A549 (cell line): ENCODE results near the gene PKD2L1. TPM values are rescaled to one million over a fixed set of nuclear protein-coding genes. Genes with fewer than 3 reads are reported as not detected.
A peak's percentile ranks its signal among the peaks of the same experiment; 100 is the strongest.

Experiments
- ATAC-seq, 2 experiments: fragments of 200-7000 bp in 1 of 2; fragments of >200 bp in 1 of 2; cut with Nextera tagmentation in 1 of 2; cut with Tn5 transposase in 1 of 2; 3 replicates each; pipeline versions ENCODE4 v1.8.0 to v1.9.1; 2018 to 2020; ENCODE audit warnings: mild to moderate bottlenecking in 1 of 2, moderate library complexity in 1 of 2
- CTCF ChIA-PET: fragments of 300-600 bp; sonication (Branson Sonifier 250); formaldehyde crosslinking; extraction: SDS; loops from one replicate; lab custom pipeline; 2021; ENCODE audit warnings: antibody characterized with exemption, inconsistent platforms; lab: Yijun Ruan, JAX
- POLR2A ChIA-PET: fragments of 350-600 bp; formaldehyde crosslinking; extraction: SDS; loops from one replicate; lab custom pipeline; 2021; ENCODE audit warnings: antibody characterized with exemption, inconsistent platforms; lab: Yijun Ruan, JAX
- DNase-seq, 2 experiments: peaks; one replicate each; pipeline versions ENCODE4 v3.0.0 to v3.0.0-alpha.2; 2011 to 2016; ENCODE audit warnings: low read depth in 1 of 2, low spot score in 1 of 2
- FAIRE-seq: peaks from 2 replicates; lab custom pipeline; 2011; peaks lifted over from hg19 to GRCh38; lab: Jason Lieb, UNC
- H3K27ac ChIP-seq, 2 experiments: fragments of >200 bp; sonication (Bioruptor Twin); formaldehyde crosslinking; 3 replicates each; pipeline ENCODE4 v1.5.1; 2016 to 2017
- H3K4me1 ChIP-seq: fragments of >200 bp; sonication (Bioruptor Twin); formaldehyde crosslinking; 3 replicates; pipeline ENCODE4 v1.6.1; 2016
- H3K4me2 ChIP-seq: fragments of >200 bp; sonication (Bioruptor Twin); formaldehyde crosslinking; 3 replicates; pipeline ENCODE4 v1.6.1; 2016
- H3K4me3 ChIP-seq: fragments of >200 bp; sonication (Bioruptor Twin); formaldehyde crosslinking; 3 replicates; pipeline ENCODE4 v1.5.1; 2016
- H3K9me3 ChIP-seq: fragments of >200 bp; sonication (Bioruptor Twin); formaldehyde crosslinking; 3 replicates; pipeline ENCODE4 v1.6.1; 2016
- BHLHE40 ChIP-seq: IDR thresholded peaks from 2 replicates; pipeline ENCODE4 v1.6.1; 2012; ENCODE audit warnings: low read depth, low read length, inconsistent platforms
- CEBPB ChIP-seq, 2 experiments: fragments of >200 bp in 1 of 2; sonication (Bioruptor Twin) in 1 of 2; formaldehyde crosslinking in 1 of 2; IDR thresholded peaks; 2 replicates each; pipeline ENCODE4 v1.6.1; 2012 to 2016
- CHD4 ChIP-seq: fragments of 200-600 bp; sonication (generic); IDR thresholded peaks from 2 replicates; pipeline ENCODE4 v1.6.1; 2016; ENCODE audit warnings: antibody characterized with exemption, mild to moderate bottlenecking, borderline replicate concordance
- E2F6 ChIP-seq: IDR thresholded peaks from 2 replicates; pipeline ENCODE4 v1.6.1; 2012; ENCODE audit warnings: low read depth, borderline replicate concordance
- FOSB ChIP-seq: fragments of 250-450 bp; sonication (Bioruptor Pico); IDR thresholded peaks from 2 replicates; pipeline ENCODE4 v1.5.0; 2020; ENCODE audit warnings: mild to moderate bottlenecking, moderate library complexity
- FOSL2 ChIP-seq, 2 experiments: fragments of 450-650 bp in 1 of 2; fragments of >200 bp in 1 of 2; sonication (Bioruptor Twin) in 1 of 2; formaldehyde crosslinking; IDR thresholded peaks; 2 replicates each; pipeline versions ENCODE4 v1.5.0 to v1.6.1; 2016 to 2020; ENCODE audit warnings: mild to moderate bottlenecking in 1 of 2, moderate library complexity in 1 of 2
- GATA3 ChIP-seq: IDR thresholded peaks from 2 replicates; pipeline ENCODE4 v1.6.1; 2012; ENCODE audit warnings: borderline replicate concordance
- HOXB13 ChIP-seq: fragments of 250-450 bp; sonication (Bioruptor Pico); IDR thresholded peaks from 2 replicates; pipeline ENCODE4 v1.5.0; 2020; ENCODE audit warnings: low read depth, mild to moderate bottlenecking, moderate library complexity
- NR3C1 ChIP-seq: fragments of >200 bp; sonication (Bioruptor Twin); formaldehyde crosslinking; IDR thresholded peaks from 3 replicates; pipeline ENCODE4 v1.6.1; 2017
- PHF8 ChIP-seq: fragments of 200-600 bp; sonication (generic); IDR thresholded peaks from 2 replicates; pipeline ENCODE4 v1.6.1; 2016; ENCODE audit warnings: low read depth, mild to moderate bottlenecking, antibody characterized with exemption, moderate library complexity, borderline replicate concordance
- RFX5 ChIP-seq: fragments of 450-650 bp; IDR thresholded peaks from 2 replicates; pipeline ENCODE4 v1.7.1; 2014; ENCODE audit warnings: antibody characterized with exemption, mild to moderate bottlenecking, moderate library complexity
- SREBF2 ChIP-seq: fragments of 450-650 bp; IDR thresholded peaks from 2 replicates; pipeline ENCODE4 v1.6.1; 2014; ENCODE audit warnings: mild to moderate bottlenecking, moderate library complexity
- TFCP2L1 ChIP-seq: fragments of 250-450 bp; sonication (Bioruptor Pico); IDR thresholded peaks from 2 replicates; pipeline ENCODE4 v1.5.0; 2021; ENCODE audit warnings: mild to moderate bottlenecking
- ZFP36 ChIP-seq: fragments of 450-650 bp; IDR thresholded peaks from 2 replicates; pipeline ENCODE4 v1.6.1; 2014; ENCODE audit warnings: borderline replicate concordance; ENCODE audit not compliant: partially characterized antibody
- ZSCAN20 ChIP-seq: fragments of 250-450 bp; sonication (Bioruptor Pico); IDR thresholded peaks from 2 replicates; pipeline ENCODE4 v1.8.0; 2022; ENCODE audit warnings: mild to moderate bottlenecking, moderate library complexity
- WGBS: methylation state at CpG from one replicate; pipeline ENCODE4 v1.1.6; 2017; ENCODE audit errors: missing lambda C conversion rate; 5-methylcytosine and 5-hydroxymethylcytosine counted together
- polyA plus RNA-seq, 4 experiments: library from polyadenylated mRNA; depleted of rRNA in 3 of 4; stranded (reverse); fragments of >200 nt; fragmentation: RNase III in 1 of 4; extraction: RNeasy Plus Mini Kit Qiagen cat#74134 plus additional on column Dnase treatment in 1 of 4; gene quantifications; 2 replicates in 3 of 4; 3 replicates in 1 of 4; pipeline ENCODE4 v1.2.3, GENCODE V29; 2011 to 2017
- TF ChIP-seq, protein P1 (sequence below): fragments of 150-350 bp; IDR thresholded peaks from 2 replicates; pipeline ENCODE4 v1.6.1; 2014; ENCODE audit warnings: low read depth, mild to moderate bottlenecking, low read length

Gene PKD2L1
- polyA plus RNA-seq, 2 of the 4 experiments (the other 2 are of a cell fraction): 0.06 to 0.10 TPM

DNA sequence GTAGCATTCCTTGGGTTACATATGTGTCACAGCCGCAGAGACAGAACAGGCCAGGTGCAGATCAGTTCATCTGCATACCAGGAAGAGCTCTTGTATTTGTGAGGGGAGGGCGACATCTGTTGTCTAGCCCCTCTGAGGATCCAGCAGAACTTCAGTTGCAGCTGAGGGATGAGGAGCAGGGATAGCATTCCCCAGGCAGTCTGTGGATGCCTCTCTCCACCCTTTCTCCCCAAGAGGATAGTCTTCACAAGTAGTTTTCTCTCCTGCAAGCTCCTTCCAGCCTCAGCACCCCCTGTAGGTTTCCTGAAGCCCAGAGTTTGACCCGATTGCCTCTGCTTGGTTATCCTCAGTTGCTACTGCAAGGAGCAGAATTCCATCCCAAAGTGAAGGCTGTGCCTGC is 19.6 kb upstream of the PKD2L1 start:
- no peak for ATAC-seq
- Histone ChIP-seq H3K27ac (peak overlapping the region; percentile 99; a peak in 4 of 6 replicates), H3K9me3 (no peaks in the 10 kb centered on the region), H3K4me1 (peaks cover 68% of the 10 kb centered on the region), H3K4me2 (peak overlapping the region; percentile 88), H3K4me3 (peak overlapping the region; percentile 99)
- 76% methylated on average over 3 of the region's 3 CpGs for WGBS
- DNase-seq: no peak
- TF ChIP-seq ZFP36: no peak
- TF ChIP-seq CHD4: no peak
- TF ChIP-seq ZSCAN20 (CRISPR knock-in tag): no peak
- no peak for TF ChIP-seq PHF8
- no peak for TF ChIP-seq BHLHE40
- TF ChIP-seq E2F6: no peak
- no peak for TF ChIP-seq FOSL2 (IDR thresholded peaks at IDR 0.05)
- no peak for TF ChIP-seq FOSL2 (CRISPR knock-in tag; IDR thresholded peaks at IDR 0.05)
- TF ChIP-seq, protein P1, sequence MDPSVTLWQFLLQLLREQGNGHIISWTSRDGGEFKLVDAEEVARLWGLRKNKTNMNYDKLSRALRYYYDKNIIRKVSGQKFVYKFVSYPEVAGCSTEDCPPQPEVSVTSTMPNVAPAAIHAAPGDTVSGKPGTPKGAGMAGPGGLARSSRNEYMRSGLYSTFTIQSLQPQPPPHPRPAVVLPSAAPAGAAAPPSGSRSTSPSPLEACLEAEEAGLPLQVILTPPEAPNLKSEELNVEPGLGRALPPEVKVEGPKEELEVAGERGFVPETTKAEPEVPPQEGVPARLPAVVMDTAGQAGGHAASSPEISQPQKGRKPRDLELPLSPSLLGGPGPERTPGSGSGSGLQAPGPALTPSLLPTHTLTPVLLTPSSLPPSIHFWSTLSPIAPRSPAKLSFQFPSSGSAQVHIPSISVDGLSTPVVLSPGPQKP: no peak
- TF ChIP-seq SREBF2: no peak
- TF ChIP-seq HOXB13 (CRISPR knock-in tag): no peak
- ChIA-PET CTCF (interaction anchor here (0.9 to 28.5 kb wide), 10 partner anchors 9 to 529 kb away, joined by 3 to 534 read pairs (median 4); partner anchors contain the start of gene SEC31B), POLR2A (interaction anchor here (1.2 to 7.6 kb wide), 2 partner anchors 10 to 24 kb away, joined by 4 to 143 read pairs; no protein-coding TSS in a partner anchor)
- FAIRE-seq: no peak

- H3K4me2 ChIP-seq: peak overlapping the region; percentile 88
- TF ChIP-seq RFX5: no peak
- TF ChIP-seq BHLHE40: no peak
- no peak for TF ChIP-seq TFCP2L1 (CRISPR knock-in tag)
- TF ChIP-seq GATA3: no peak
- TF ChIP-seq FOSB (CRISPR knock-in tag): no peak
Observed at GRCh38 chr10:100349087-100349486, 19.1 kb upstream of the PKD2L1 start.

GRCh38 chr10:100348389-100348927 is 18.4 kb upstream of the PKD2L1 start:
- ATAC-seq (no peak), FAIRE-seq (no peak), DNase-seq (no peak)
- CTCF ChIA-PET: interaction anchor here (1.6 to 28.5 kb wide), 8 partner anchors 9 to 530 kb away, joined by 4 to 534 read pairs (median 14); partner anchors contain the start of gene SEC31B
- POLR2A ChIA-PET: interaction anchor here (2.9 to 7.6 kb wide), 2 partner anchors 22 to 26 kb away, joined by 47 to 143 read pairs; no protein-coding TSS in a partner anchor
- 50% methylated on average over 3 of the region's 3 CpGs for WGBS
- no peak for TF ChIP-seq NR3C1
- peak; percentile 25 to 32; a peak in 2 of 4 replicates for TF ChIP-seq CEBPB (IDR thresholded peaks at IDR 0.05)
- TF ChIP-seq, all 56 proteins: peak for 1
- peak overlapping the region; percentile 99 for H3K4me3 ChIP-seq
- peaks cover 59% of the 10 kb centered on the region for H3K4me1 ChIP-seq
- H3K9me3 ChIP-seq: no peaks in the 10 kb centered on the region
- peak overlapping the region; percentile 88 for H3K4me2 ChIP-seq
- H3K27ac ChIP-seq: peak overlapping the region; percentile 99

More at GRCh38 chr10:100349087-100349486, 19.1 kb upstream of the PKD2L1 start:
- ChIA-PET POLR2A (interaction anchor here (1.2 to 7.6 kb wide), 2 partner anchors 10 to 25 kb away, joined by 4 to 143 read pairs; no protein-coding TSS in a partner anchor), CTCF (interaction anchor here (0.9 to 28.5 kb wide), 10 partner anchors 10 to 529 kb away, joined by 3 to 534 read pairs (median 5); partner anchors contain the start of gene SEC31B)
- Histone ChIP-seq H3K4me1 (peaks cover 65% of the 10 kb centered on the region), H3K27ac (peak overlapping the region; percentile 99), H3K9me3 (no peaks in the 10 kb centered on the region), H3K4me3 (peak overlapping the region; percentile 99)
- DNase-seq: no peak
- FAIRE-seq: no peak
- ATAC-seq: no peak
- 64% methylated on average over 5 of the region's 5 CpGs for WGBS
